Right lobe of liver (tissue), 4 donors: ENCODE data around the gene PGM1.

Source experiments
- POLR2A ChIP-seq: fragments of 450-650 bp; IDR thresholded peaks from one replicate; pipeline ENCODE4 v1.6.1; 2017; ENCODE audit warnings: antibody characterized with exemption, mild to moderate bottlenecking
- TF ChIP-seq, protein P1 (sequence below), 4 donors: fragments of 200-600 bp in 3 of 4; fragments of 450-650 bp in 1 of 4; IDR thresholded peaks; one replicate each; pipeline versions ENCODE4 v1.5.1 to v1.8.0; 2016 to 2022; ENCODE audit warnings: antibody characterized with exemption in 4 of 4, mild to moderate bottlenecking in 2 of 4
- donor health status: DM: no; HTN: no; CAD: no.
- donor health status: DM: no; HTN: no; CAD: no.
- donor health status: DM: no; HTN: yes; CAD: no.

DNA sequence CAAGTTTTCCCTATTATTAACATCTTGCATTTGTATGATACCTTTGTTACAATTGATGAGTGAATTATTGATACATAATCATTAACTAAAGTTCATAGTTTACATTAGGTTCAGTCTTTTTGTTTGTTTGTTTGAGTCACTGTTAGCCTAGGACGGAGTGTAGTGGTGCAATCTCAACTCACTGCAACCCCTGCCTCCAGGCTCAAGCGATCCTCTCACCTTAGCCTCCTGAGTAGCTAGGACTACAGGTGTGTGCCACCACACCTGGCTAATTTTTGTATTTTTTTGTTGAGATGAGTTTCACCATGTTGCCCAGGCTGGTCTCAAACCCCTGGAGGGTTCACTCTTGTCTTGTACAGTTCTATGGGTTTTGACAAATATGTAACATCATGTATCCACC, 33.9 kb upstream of the PGM1 start:
- TF ChIP-seq POLR2A: no peak
- TF ChIP-seq, protein P1, sequence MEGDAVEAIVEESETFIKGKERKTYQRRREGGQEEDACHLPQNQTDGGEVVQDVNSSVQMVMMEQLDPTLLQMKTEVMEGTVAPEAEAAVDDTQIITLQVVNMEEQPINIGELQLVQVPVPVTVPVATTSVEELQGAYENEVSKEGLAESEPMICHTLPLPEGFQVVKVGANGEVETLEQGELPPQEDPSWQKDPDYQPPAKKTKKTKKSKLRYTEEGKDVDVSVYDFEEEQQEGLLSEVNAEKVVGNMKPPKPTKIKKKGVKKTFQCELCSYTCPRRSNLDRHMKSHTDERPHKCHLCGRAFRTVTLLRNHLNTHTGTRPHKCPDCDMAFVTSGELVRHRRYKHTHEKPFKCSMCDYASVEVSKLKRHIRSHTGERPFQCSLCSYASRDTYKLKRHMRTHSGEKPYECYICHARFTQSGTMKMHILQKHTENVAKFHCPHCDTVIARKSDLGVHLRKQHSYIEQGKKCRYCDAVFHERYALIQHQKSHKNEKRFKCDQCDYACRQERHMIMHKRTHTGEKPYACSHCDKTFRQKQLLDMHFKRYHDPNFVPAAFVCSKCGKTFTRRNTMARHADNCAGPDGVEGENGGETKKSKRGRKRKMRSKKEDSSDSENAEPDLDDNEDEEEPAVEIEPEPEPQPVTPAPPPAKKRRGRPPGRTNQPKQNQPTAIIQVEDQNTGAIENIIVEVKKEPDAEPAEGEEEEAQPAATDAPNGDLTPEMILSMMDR (IDR thresholded peaks at IDR 0.05): no peak
